ENCODE results near the gene PLCG2.

Gene PLCG2

DNA sequence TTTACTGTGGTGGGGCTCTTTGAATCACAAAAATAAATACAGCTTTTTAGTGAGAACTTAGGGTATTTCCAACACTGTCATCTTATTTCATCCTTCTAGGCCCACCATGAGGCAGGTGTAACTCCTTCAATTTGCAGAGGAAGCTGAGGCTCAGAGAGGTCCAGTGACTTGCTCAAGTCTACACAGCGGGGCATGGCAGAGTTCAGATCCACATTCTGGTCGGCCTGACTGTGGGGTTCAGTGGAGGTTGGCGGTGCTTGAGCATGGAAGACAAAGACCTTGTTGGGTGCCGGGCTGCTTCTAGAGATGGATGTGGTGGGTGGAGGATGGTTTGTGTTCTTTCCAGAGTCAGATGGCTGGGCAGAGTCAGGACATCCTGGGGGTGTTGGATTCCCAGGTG, 39.8 kb downstream of the PLCG2 start:
- Histone ChIP-seq H4K20me1 (ENCODE audit: insufficient read depth, low read length) (peaks cover 17% of the 10 kb centered on the region), H3K4me3 (ENCODE audit: low read length) (no peak overlapping the region), H3K36me3 (replicated peaks; ENCODE audit: low read depth, low read length) (peaks cover 12% of the 10 kb centered on the region), H3K4me2 (ENCODE audit: low read length) (peak overlapping the region; percentile 82), H3K4me1 (ENCODE audit: low read length) (peaks cover 94% of the 10 kb centered on the region), H3K9ac (ENCODE audit: low read length) (no peak overlapping the region), H3K27me3 (ENCODE audit: low read depth, low read length) (no peaks in the 10 kb centered on the region), H2AFZ (ENCODE audit: low read depth, low read length) (no peak overlapping the region), H3K9me3 (ENCODE audit: insufficient read depth, low read length) (peaks cover 7% of the 10 kb centered on the region; the same call in 1 of the 2 replicates), H3K79me2 (ENCODE audit: low read length) (peaks cover 97% of the 10 kb centered on the region), H3K27ac (ENCODE audit: low read length) (0 out of 2 replicates have a peak overlapping the region, but pooled peaks have one; percentile 80)
- TF ChIP-seq EZH2phosphoT487 (IDR thresholded peaks at IDR 0.05; ENCODE audit: low read depth): no peak
- TF ChIP-seq, protein P1, sequence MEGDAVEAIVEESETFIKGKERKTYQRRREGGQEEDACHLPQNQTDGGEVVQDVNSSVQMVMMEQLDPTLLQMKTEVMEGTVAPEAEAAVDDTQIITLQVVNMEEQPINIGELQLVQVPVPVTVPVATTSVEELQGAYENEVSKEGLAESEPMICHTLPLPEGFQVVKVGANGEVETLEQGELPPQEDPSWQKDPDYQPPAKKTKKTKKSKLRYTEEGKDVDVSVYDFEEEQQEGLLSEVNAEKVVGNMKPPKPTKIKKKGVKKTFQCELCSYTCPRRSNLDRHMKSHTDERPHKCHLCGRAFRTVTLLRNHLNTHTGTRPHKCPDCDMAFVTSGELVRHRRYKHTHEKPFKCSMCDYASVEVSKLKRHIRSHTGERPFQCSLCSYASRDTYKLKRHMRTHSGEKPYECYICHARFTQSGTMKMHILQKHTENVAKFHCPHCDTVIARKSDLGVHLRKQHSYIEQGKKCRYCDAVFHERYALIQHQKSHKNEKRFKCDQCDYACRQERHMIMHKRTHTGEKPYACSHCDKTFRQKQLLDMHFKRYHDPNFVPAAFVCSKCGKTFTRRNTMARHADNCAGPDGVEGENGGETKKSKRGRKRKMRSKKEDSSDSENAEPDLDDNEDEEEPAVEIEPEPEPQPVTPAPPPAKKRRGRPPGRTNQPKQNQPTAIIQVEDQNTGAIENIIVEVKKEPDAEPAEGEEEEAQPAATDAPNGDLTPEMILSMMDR (IDR thresholded peaks at IDR 0.05; ENCODE audit: low read depth, low read length): no peak

DNA sequence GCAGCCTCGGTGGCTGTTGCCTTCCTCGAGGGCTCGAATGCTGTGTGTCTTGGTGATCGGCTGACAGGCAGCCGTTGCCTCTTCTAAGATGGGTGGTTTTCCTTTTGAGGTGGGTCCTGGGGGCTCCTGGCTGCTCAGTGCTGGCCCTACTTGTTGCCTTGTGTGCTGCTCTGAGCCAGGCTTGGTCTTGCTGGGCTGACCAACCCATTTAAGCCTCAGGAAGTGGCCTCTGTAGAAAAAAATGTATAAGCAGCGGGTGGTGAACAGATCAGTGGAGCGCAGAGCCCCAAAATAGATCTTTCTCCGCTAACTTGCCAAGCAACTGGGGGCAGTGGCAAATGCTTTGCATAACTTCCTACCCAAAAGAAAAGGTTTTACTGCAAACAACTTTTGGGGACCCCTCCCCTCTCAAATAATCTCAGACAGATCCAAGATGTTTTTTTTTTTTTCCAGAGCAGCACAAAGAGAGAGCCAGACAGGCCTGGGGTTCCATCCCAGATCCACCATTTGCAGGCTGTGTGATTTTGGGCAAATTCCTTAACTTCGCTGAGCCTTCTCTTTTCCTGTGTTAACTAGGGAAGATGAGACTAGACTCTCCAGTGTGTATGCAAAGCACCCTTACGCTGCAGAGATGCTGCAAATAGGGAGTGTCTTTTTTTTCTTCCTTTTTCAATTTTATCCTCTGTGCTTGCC, 42.5 kb downstream of the PLCG2 start:
- Histone ChIP-seq H3K4me1 (ENCODE audit: low read length) (peaks cover 94% of the 10 kb centered on the region), H3K36me3 (replicated peaks; ENCODE audit: low read depth, low read length) (peaks cover 26% of the 10 kb centered on the region), H3K4me3 (ENCODE audit: low read length) (peak overlapping the region; percentile 64), H3K9ac (ENCODE audit: low read length) (peak overlapping the region; percentile 79), H3K27me3 (ENCODE audit: low read depth, low read length) (no peaks in the 10 kb centered on the region), H3K9me3 (ENCODE audit: insufficient read depth, low read length) (peaks cover 12% of the 10 kb centered on the region; the same call in 1 of the 2 replicates), H3K4me2 (ENCODE audit: low read length) (peak overlapping the region; percentile 82), H2AFZ (ENCODE audit: low read depth, low read length) (no peak overlapping the region), H3K79me2 (ENCODE audit: low read length) (peaks cover 96% of the 10 kb centered on the region), H4K20me1 (ENCODE audit: insufficient read depth, low read length) (peaks cover 7% of the 10 kb centered on the region; the same call in 1 of the 2 replicates), H3K27ac (ENCODE audit: low read length) (peak overlapping the region; percentile 97)
- TF ChIP-seq, protein P1 (IDR thresholded peaks at IDR 0.05; ENCODE audit: low read depth, low read length): no peak

DNA sequence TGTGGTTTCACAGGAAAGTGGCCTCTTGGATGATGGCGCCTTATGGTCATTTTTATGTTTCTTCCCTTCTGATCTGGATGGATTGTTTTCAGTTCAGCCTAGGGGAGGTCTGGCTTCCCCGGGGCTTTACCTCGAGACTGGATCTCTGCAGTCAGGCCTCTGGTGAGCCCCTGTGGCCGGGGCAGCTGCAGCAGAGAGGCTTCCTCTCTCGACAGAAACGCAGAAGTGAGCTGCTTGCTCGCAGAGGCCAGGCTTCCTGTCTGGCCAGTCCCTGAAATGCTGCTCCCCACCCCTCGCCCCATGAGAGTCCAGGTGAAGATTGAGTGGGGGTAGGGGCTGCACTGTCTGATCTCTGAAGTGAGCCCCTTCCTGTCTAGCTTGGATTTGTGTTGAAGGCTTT, 44.0 kb downstream of the PLCG2 start:
- no peaks in the 10 kb centered on the region for H3K27me3 ChIP-seq (ENCODE audit: low read depth, low read length)
- H2AFZ ChIP-seq (ENCODE audit: low read depth, low read length): no peak overlapping the region
- peaks cover 10% of the 10 kb centered on the region; the same call in 1 of the 2 replicates for H3K9me3 ChIP-seq (ENCODE audit: insufficient read depth, low read length)
- peaks cover 94% of the 10 kb centered on the region for H3K4me1 ChIP-seq (ENCODE audit: low read length)
- peaks cover 10% of the 10 kb centered on the region; the same call in 1 of the 2 replicates for H4K20me1 ChIP-seq (ENCODE audit: insufficient read depth, low read length)
- TF ChIP-seq, protein P1 (IDR thresholded peaks at IDR 0.05; ENCODE audit: low read depth, low read length): peak; percentile 28; the same call in 1 of the 2 replicates
- no peak for TF ChIP-seq EZH2phosphoT487 (IDR thresholded peaks at IDR 0.05; ENCODE audit: low read depth)
- peaks cover 34% of the 10 kb centered on the region for H3K36me3 ChIP-seq (replicated peaks; ENCODE audit: low read depth, low read length)
- peak overlapping the region; percentile 97 for H3K27ac ChIP-seq (ENCODE audit: low read length)
- peak overlapping the region; percentile 59 for H3K4me3 ChIP-seq (ENCODE audit: low read length)
- H3K9ac ChIP-seq (ENCODE audit: low read length): peak overlapping the region; percentile 79
- peak overlapping the region; percentile 82 for H3K4me2 ChIP-seq (ENCODE audit: low read length)
- H3K79me2 ChIP-seq (ENCODE audit: low read length): peaks cover 92% of the 10 kb centered on the region

DNA sequence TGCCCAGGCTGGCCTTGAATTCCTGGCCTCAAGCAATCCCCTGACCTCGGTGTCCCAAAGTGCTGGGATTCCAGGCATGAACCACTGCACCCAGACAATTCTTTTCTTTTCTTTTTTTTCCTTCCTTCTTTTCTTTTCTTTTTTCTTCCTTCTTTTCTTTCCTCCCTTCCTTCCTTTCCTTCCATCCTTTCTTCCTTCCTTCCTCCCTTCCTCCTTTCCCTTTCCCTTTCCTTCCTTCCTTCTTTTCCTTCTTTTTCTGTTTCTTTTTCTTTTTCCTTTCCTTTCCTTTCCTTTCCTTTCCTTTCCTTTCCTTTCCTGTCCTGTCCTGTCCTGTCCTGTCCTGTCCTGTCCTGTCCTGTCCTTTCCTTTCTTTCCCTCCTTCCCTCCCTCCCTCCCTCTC, 44.6 kb downstream of the PLCG2 start:
- peaks cover 90% of the 10 kb centered on the region for H3K79me2 ChIP-seq (ENCODE audit: low read length)
- TF ChIP-seq EZH2phosphoT487 (IDR thresholded peaks at IDR 0.05; ENCODE audit: low read depth): no peak
- TF ChIP-seq, protein P1 (IDR thresholded peaks at IDR 0.05; ENCODE audit: low read depth, low read length): no peak
- H3K4me2 ChIP-seq (ENCODE audit: low read length): peak overlapping the region; percentile 82
- H2AFZ ChIP-seq (ENCODE audit: low read depth, low read length): no peak overlapping the region
- H3K27me3 ChIP-seq (ENCODE audit: low read depth, low read length): no peaks in the 10 kb centered on the region
- 0 out of 2 replicates have a peak, but pooled peaks cover 4% of the 10 kb centered on the region for H4K20me1 ChIP-seq (ENCODE audit: insufficient read depth, low read length)
- peaks cover 5% of the 10 kb centered on the region; the same call in 1 of the 2 replicates for H3K9me3 ChIP-seq (ENCODE audit: insufficient read depth, low read length)
- peaks cover 32% of the 10 kb centered on the region for H3K36me3 ChIP-seq (replicated peaks; ENCODE audit: low read depth, low read length)
- peaks cover 93% of the 10 kb centered on the region for H3K4me1 ChIP-seq (ENCODE audit: low read length)
- H3K9ac ChIP-seq (ENCODE audit: low read length): peak overlapping the region; percentile 79; the same call in 1 of the 2 replicates
- H3K27ac ChIP-seq (ENCODE audit: low read length): peak overlapping the region; percentile 97
- H3K4me3 ChIP-seq (ENCODE audit: low read length): peak overlapping the region; percentile 36; the same call in 1 of the 2 replicates

All from OCI-LY3 (cell line).